HEK293T (cell line): ENCODE data around the gene UBE2G2.

ENCODE experiments used
- CTCF ChIA-PET: fragments of 350-600 bp; formaldehyde crosslinking; extraction: SDS; loops from one replicate; lab custom pipeline; 2021; ENCODE audit warnings: antibody characterized with exemption, inconsistent platforms; lab: Yijun Ruan, JAX
- POLR2A ChIA-PET: fragments of 350-600 bp; formaldehyde crosslinking; extraction: SDS; loops from one replicate; lab custom pipeline; 2020; ENCODE audit warnings: antibody characterized with exemption, inconsistent platforms; lab: Yijun Ruan, JAX
- DNase-seq: peaks from one replicate; pipeline ENCODE4 v3.0.0; 2012; ENCODE audit warnings: mixed read lengths; ENCODE audit errors: extremely low spot score
- ARNT ChIP-seq: fragments of 450-650 bp; IDR thresholded peaks from 2 replicates; pipeline ENCODE4 v1.6.1; 2017; ENCODE audit warnings: mild to moderate bottlenecking
- BHLHE40 ChIP-seq: fragments of 450-650 bp; IDR thresholded peaks from 2 replicates; pipeline ENCODE4 v1.6.1; 2016; ENCODE audit warnings: mild to moderate bottlenecking, moderate library complexity, borderline replicate concordance
- CTBP1 ChIP-seq: fragments of 450-650 bp; IDR thresholded peaks from 2 replicates; pipeline ENCODE4 v1.6.1; 2016; ENCODE audit warnings: borderline replicate concordance
- ELF4 ChIP-seq: fragments of 450-650 bp; IDR thresholded peaks from 2 replicates; pipeline ENCODE4 v1.6.1; 2017; ENCODE audit warnings: antibody characterized with exemption
- FOXA1 ChIP-seq: fragments of 450-650 bp; IDR thresholded peaks from 2 replicates; pipeline ENCODE4 v1.6.1; 2016; ENCODE audit warnings: mild to moderate bottlenecking
- FOXK2 ChIP-seq: fragments of 450-650 bp; IDR thresholded peaks from 2 replicates; pipeline ENCODE4 v1.6.1; 2016; ENCODE audit warnings: mild to moderate bottlenecking
- FOXM1 ChIP-seq: fragments of 450-650 bp; IDR thresholded peaks from 2 replicates; pipeline ENCODE4 v1.6.1; 2017; ENCODE audit warnings: mild to moderate bottlenecking, borderline replicate concordance
- HDGF ChIP-seq: fragments of 450-650 bp; IDR thresholded peaks from 2 replicates; pipeline ENCODE4 v1.6.1; 2017; ENCODE audit warnings: antibody characterized with exemption, borderline replicate concordance
- L3MBTL2 ChIP-seq: fragments of 450-650 bp; conservative IDR thresholded peaks from 2 replicates; pipeline ENCODE4 v1.6.1; 2016; ENCODE audit warnings: mild to moderate bottlenecking
- LEF1 ChIP-seq: fragments of 450-650 bp; IDR thresholded peaks from 2 replicates; pipeline ENCODE4 v1.6.1; 2017; ENCODE audit warnings: mild to moderate bottlenecking, borderline replicate concordance
- NFRKB ChIP-seq: fragments of 450-650 bp; IDR thresholded peaks from 2 replicates; pipeline ENCODE4 v1.6.1; 2016; ENCODE audit warnings: mild to moderate bottlenecking, moderate library complexity
- SP1 ChIP-seq: fragments of 450-650 bp; IDR thresholded peaks from 2 replicates; pipeline ENCODE4 v1.6.1; 2017
- SUZ12 ChIP-seq: fragments of 450-650 bp; IDR thresholded peaks from 2 replicates; pipeline ENCODE4 v1.6.1; 2016; ENCODE audit warnings: mild to moderate bottlenecking
- TARDBP ChIP-seq: fragments of 450-650 bp; IDR thresholded peaks from 2 replicates; pipeline ENCODE4 v1.6.1; 2016
- ZNF384 ChIP-seq: fragments of 450-650 bp; IDR thresholded peaks from 2 replicates; pipeline ENCODE4 v1.6.1; 2016
- TF ChIP-seq, protein P1 (sequence below): fragments of 450-650 bp; IDR thresholded peaks from 2 replicates; pipeline ENCODE4 v1.6.1; 2016

Gene UBE2G2

DNA sequence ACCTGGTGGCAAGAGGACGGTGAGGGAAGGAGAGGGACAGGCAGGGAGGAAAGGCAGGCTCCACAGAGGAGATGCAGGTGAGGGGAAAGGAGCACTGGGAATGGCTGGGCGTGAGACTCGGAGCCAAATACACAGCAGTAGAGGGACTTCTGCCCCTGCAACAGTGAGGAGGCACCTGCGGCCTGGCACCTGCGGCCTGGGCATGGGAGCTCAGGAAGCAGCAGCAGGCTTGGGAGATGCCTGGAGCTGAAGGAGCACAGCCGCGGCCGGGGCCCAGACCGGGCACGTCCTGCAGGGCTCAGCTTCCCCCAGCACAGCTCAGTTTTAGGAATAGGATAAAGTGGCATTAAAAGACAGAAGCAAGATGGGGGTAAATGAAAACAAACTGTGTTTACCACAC is 69.4 kb downstream of the UBE2G2 start:
- TF ChIP-seq FOXA1, result no peak
- TF ChIP-seq L3MBTL2, result no peak
- no peak for TF ChIP-seq FOXM1
- no peak for TF ChIP-seq HDGF
- no peak for TF ChIP-seq SUZ12
- no peak for TF ChIP-seq ZNF384
- no peak for TF ChIP-seq NFRKB
- POLR2A ChIA-PET, result no interaction called here
- no peak for DNase-seq
- CTCF ChIA-PET, result interaction anchor here (1.3 kb wide), 1 partner anchor 8 kb away, joined by 4 read pairs; no protein-coding TSS in a partner anchor

DNA sequence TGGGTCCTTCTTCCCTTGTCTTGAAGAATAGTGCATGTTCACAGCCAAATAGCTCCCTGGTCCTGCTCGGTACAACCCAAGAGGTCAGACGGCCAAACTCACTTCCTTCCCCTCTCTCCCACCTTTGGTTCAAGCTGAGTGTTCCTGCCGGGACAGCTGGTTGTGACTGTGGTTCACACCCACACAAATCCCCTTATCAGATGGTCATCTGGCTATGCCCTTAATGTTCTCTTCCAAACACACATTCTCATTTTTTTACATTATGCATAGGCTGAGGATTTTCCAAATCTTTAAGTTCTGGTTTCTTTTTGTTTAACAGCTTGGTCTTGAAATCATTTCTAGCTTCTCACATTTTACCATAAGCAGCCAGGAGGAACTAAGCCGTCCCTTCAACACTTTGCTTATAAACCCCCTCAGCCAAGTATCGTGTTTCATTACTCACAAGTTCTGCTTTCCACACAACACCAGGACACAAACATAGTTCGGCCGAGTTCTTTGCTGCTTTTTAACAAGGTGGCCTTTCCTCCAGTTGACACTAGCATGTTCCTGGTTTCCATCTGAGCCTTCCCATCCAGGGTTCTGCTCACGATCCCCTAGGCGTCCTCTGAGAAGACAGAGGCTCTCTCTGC is 70.6 kb downstream of the UBE2G2 start:
- CTCF ChIA-PET, result interaction anchor here (1.3 kb wide), 1 partner anchor 9 kb away, joined by 4 read pairs; no protein-coding TSS in a partner anchor
- POLR2A ChIA-PET, result no interaction called here
- TF ChIP-seq ARNT, result no peak
- TF ChIP-seq ZNF384, result no peak
- no peak for TF ChIP-seq TARDBP
- no peak for TF ChIP-seq CTBP1
- no peak for TF ChIP-seq FOXA1
- TF ChIP-seq ELF4, result no peak
- TF ChIP-seq, protein P1, sequence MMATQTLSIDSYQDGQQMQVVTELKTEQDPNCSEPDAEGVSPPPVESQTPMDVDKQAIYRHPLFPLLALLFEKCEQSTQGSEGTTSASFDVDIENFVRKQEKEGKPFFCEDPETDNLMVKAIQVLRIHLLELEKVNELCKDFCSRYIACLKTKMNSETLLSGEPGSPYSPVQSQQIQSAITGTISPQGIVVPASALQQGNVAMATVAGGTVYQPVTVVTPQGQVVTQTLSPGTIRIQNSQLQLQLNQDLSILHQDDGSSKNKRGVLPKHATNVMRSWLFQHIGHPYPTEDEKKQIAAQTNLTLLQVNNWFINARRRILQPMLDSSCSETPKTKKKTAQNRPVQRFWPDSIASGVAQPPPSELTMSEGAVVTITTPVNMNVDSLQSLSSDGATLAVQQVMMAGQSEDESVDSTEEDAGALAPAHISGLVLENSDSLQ, result no peak
- TF ChIP-seq L3MBTL2, result no peak
- no peak for TF ChIP-seq NFRKB
- no peak for TF ChIP-seq BHLHE40
- no peak for TF ChIP-seq SUZ12
- TF ChIP-seq FOXK2, result no peak
- no peak for TF ChIP-seq LEF1
- no peak for DNase-seq

DNA sequence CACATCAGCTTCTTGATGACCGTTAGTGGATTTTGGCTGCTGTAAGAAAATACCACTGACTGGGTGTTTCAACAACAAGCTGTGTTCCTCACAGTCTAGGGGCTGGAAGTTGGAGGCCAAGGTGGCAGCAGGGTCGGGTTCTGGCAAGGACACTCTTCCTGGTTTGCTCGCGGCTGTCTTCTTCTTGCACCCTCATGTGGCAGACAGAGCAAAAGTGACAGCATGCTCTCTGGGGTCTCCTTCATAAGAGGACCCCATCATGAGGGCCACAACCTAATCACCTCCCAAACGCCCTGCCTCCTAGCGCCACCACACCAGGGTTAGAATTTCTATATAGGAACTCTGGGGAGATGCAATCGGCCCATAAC is 71.6 kb downstream of the UBE2G2 start:
- TF ChIP-seq BHLHE40 (no peak), L3MBTL2 (no peak), NFRKB (no peak), ZNF384 (no peak), SUZ12 (no peak), SP1 (no peak), FOXK2 (no peak), ELF4 (no peak), ARNT (no peak), FOXA1 (no peak)
- POLR2A ChIA-PET, result no interaction called here
- no peak for DNase-seq
- CTCF ChIA-PET, result no interaction called here

DNA sequence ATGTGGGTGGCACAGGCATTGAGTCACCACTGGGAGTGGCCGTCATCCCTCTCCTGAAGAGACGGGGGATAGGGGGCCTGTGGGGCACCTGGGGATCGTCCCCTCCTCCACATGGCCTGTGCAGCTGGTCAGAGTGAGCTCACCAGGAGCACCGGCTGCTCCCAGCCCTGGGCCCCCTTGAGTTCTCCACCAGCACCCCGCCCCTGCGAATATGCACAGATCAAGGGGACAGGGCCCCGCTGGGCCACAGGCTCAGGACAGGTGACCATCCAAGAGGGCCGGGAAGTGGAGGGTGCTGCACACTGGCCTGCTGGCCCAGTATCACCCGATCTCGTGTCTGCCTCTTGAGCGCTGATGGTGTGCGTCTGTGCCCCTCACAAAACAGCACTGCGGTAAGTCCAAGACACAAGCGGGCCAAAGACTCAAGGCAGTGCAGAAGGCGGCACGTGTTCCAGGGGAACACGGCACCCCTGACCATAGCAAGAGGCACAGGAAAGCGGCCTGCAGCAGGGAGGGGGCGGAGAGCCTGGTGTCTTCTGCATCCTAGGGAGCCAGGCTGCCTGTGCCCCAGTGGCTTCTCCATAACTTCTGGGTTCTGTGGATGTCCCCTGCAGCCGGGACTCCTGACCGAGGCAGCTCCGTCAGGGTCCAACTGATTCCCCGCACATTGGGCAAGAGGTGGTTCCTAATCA is 72.1 kb downstream of the UBE2G2 start:
- CTCF ChIA-PET, result no interaction called here
- POLR2A ChIA-PET, result no interaction called here

DNA sequence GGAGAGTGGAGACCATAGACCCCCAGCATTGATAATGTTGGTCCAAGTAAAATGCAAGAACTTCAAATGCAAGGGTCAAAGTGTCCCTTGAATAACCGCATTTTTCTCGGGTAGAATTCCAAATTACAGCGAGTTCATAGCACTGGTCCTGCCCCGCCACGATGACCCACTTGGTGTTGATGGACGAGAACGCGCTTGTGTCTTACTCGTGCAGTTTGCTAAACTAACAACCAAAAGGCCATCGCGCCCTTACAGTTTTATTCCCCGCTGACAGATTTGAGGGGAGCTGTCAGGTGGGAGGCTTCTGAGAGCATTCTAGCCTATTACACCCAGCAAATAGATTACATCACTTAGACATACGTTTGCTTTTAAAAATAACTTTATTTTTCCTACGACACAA is 72.9 kb downstream of the UBE2G2 start:
- TF ChIP-seq ARNT (no peak), SP1 (no peak), NFRKB (no peak), ZNF384 (no peak), SUZ12 (no peak), LEF1 (no peak), TARDBP (no peak), HDGF (no peak), FOXA1 (no peak)
- TF ChIP-seq, protein P1, result no peak
- ChIA-PET CTCF (no interaction called here), POLR2A (no interaction called here)
- DNase-seq, result no peak

More for the DNA sequence above, 72.1 kb downstream of the UBE2G2 start:
- no peak for DNase-seq
- no peak for TF ChIP-seq FOXM1
- TF ChIP-seq ZNF384, result no peak

DNA sequence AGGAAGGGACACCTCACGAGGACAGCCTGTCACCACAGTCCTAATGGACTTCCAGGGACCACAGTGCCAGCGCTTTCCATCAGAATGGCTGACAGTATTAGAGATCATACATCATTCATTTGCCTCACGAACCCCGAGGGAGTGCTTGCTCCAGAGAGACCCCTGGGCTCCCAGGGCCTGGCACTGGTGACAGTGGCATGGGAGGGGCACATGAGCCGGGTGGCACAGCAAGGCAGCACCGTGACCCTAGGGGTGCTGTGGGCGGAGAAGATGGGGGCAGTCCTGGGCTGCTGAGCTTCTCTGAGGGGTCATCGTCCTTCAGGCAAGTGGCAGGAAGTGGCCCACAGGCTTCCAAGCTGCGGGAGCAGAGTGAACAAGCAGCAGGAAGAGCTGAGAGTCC is 73.9 kb downstream of the UBE2G2 start:
- TF ChIP-seq L3MBTL2 (no peak), SUZ12 (no peak), SP1 (no peak), FOXK2 (no peak)
- ChIA-PET POLR2A (no interaction called here), CTCF (no interaction called here)
- no peak for DNase-seq

DNA sequence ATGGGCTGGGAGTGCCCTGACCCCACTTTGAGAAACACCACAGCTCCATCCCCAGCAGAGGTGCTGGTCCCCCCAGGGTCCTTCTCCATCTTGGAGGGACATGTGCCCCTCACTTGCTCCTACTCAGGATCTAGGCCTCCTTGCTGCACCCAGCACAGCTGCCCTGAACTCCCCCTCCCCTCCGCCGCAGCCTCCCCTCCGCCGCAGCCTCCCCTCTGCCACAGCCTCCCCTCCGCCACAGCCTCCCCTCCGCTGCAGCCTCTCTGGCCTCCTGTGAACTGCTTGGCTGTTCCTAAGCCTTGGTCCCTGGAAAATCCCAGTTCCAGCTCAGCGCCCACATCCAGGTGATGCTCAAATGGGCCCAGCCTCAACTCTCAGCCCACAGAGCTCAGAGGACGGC is 74.3 kb downstream of the UBE2G2 start:
- CTCF ChIA-PET, result no interaction called here
- TF ChIP-seq SUZ12 (no peak), ELF4 (no peak), LEF1 (no peak), L3MBTL2 (no peak), ZNF384 (no peak), BHLHE40 (no peak), CTBP1 (no peak)
- POLR2A ChIA-PET, result no interaction called here
- no peak for DNase-seq

DNA sequence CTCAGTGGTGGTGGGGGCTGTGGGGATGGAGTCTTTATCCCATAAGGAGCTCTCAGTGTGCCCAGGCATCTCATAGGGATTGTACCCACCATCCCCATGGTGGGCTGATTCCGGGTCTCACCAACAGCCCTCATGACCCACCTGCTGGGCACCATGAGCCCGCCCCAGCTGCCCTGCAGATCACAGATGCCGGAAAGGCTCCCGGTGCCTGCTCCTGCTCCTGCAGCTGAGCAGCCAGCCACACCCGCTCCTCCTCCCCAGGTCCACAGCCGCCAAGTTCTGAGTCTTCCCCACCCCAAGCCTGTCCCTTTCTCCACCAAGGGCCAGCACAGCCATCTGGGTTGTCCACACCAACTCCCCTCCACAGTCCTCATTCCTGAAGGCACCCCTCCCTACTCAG is 74.8 kb downstream of the UBE2G2 start:
- no peak for TF ChIP-seq CTBP1
- no peak for TF ChIP-seq ARNT
- no peak for TF ChIP-seq SP1
- no peak for TF ChIP-seq L3MBTL2
- TF ChIP-seq BHLHE40, result no peak
- TF ChIP-seq, protein P1, result no peak
- TF ChIP-seq ELF4, result no peak
- TF ChIP-seq LEF1, result no peak
- no peak for TF ChIP-seq FOXM1
- TF ChIP-seq NFRKB, result no peak
- TF ChIP-seq HDGF, result no peak
- no peak for TF ChIP-seq FOXK2
- TF ChIP-seq ZNF384, result no peak
- TF ChIP-seq TARDBP, result no peak
- TF ChIP-seq FOXA1, result no peak
- TF ChIP-seq SUZ12, result no peak
- DNase-seq, result no peak
- CTCF ChIA-PET, result interaction anchor here (0.7 kb wide), 1 partner anchor 31 kb away, joined by 3 read pairs; no protein-coding TSS in a partner anchor
- POLR2A ChIA-PET, result no interaction called here
